ENCODE results near the gene SGCB.

SGCB gene

DNA sequence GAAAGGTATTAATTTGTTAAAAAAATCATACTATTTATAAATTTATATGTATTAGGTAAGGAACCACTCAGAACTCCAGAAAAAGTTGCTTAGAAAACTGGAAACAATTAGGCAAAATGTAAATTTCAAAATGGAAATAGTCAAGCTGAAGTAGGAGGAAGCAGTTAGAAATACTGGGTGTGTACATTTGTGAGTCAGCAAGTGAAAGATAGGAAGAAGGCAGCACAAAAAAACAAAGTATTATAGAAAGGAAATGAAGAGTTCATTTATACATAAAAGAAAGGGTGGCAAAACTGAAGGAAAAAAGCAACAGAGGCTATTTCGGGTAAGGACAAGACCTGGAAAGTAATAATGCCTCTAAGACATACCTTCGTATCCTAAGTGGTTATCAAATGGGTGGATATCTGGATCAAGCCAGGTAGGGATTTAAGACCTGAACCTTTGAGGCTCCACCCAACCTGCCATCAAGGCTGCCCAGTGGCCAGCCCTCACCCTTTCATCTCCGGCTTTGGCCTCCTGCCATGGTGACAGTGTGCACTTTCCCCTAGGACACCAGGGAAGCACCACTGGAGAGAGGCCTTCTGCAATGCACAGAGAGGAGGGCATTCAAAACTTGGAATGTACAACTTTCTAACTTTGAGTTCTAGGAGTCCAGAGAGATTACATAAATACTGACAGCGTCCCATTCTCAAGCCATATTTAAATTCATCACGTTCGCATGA, 18.0 kb downstream of the SGCB start, which contains the start of gene LRRC66:
TSS of gene LRRC66 (minus strand) at position 428 of the 722 bp plus-strand sequence. CDS start 2,750 bp downstream, outside the sequence.
- DNase-seq (ENCODE audit: extremely low read depth, low read depth) = no peak
- TF ChIP-seq, protein P1, sequence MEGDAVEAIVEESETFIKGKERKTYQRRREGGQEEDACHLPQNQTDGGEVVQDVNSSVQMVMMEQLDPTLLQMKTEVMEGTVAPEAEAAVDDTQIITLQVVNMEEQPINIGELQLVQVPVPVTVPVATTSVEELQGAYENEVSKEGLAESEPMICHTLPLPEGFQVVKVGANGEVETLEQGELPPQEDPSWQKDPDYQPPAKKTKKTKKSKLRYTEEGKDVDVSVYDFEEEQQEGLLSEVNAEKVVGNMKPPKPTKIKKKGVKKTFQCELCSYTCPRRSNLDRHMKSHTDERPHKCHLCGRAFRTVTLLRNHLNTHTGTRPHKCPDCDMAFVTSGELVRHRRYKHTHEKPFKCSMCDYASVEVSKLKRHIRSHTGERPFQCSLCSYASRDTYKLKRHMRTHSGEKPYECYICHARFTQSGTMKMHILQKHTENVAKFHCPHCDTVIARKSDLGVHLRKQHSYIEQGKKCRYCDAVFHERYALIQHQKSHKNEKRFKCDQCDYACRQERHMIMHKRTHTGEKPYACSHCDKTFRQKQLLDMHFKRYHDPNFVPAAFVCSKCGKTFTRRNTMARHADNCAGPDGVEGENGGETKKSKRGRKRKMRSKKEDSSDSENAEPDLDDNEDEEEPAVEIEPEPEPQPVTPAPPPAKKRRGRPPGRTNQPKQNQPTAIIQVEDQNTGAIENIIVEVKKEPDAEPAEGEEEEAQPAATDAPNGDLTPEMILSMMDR (IDR thresholded peaks at IDR 0.05; ENCODE audit: low read depth, low read length, missing control alignments) = no peak
- no peak within 1 kb of the TSS for H3K4me3 ChIP-seq (replicated peaks; ENCODE audit: low read depth, low read length)

- H3K4me3 ChIP-seq (replicated peaks; ENCODE audit: low read depth, low read length) = no peak overlapping the region
- DNase-seq (ENCODE audit: extremely low read depth, low read depth) = no peak
- TF ChIP-seq, protein P1 (IDR thresholded peaks at IDR 0.05; ENCODE audit: low read depth, low read length, missing control alignments) = no peak
These were observed 20.3 kb downstream of the SGCB start for GRCh38 chr4:52017814-52018213.

DNA sequence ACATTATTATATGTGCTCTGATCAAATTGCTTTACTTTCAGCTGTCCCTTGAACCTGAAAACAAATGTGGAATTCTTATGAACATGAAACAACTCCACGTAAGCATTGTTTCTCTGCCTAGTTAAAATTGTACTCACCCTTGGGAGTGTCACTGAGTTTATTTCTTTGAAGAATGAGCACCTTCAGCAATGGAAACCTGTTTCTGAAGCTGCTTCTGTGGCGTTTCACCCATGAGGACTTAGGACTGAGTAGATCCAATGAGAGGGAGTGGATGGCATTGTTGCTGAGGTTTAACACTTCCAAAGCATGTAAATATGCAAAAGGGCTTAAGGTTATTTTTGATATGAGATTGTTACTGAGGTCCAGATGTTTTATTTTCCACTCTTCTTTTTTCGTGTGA, 21.1 kb downstream of the SGCB start:
- DNase-seq (ENCODE audit: extremely low read depth, low read depth) = no peak
- TF ChIP-seq, protein P1 (IDR thresholded peaks at IDR 0.05; ENCODE audit: low read depth, low read length, missing control alignments) = no peak
- no peak overlapping the region for H3K4me3 ChIP-seq (replicated peaks; ENCODE audit: low read depth, low read length)

DNA sequence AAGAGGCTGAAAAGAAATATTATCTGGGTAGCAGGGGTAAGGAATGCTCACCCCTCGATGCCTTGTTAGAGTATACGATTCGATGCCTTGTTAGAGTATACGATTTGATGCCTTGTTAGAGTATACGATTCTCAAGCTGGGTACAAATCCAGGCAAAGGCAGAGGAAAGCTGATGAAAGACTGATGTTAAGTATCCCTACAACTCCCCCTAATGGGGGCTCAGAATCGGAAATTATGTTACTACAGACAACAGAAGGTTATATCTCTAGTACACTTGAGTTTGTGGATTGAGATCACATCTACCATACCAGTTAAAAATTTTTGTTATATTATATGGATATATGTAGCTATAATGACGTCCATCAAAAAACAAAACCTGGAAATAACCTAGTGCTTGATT, 22.7 kb downstream of the SGCB start:
- TF ChIP-seq, protein P1 (IDR thresholded peaks at IDR 0.05; ENCODE audit: low read depth, low read length, missing control alignments) = peak; percentile 10
- peak; percentile 16 for DNase-seq (ENCODE audit: extremely low read depth, low read depth)
- no peak overlapping the region for H3K4me3 ChIP-seq (replicated peaks; ENCODE audit: low read depth, low read length)

GRCh38 chr4:52014903-52015302, 23.2 kb downstream of the SGCB start:
- no peak for DNase-seq (ENCODE audit: extremely low read depth, low read depth)
- TF ChIP-seq, protein P1 (IDR thresholded peaks at IDR 0.05; ENCODE audit: low read depth, low read length, missing control alignments) = no peak
- H3K4me3 ChIP-seq (replicated peaks; ENCODE audit: low read depth, low read length) = no peak overlapping the region

DNA sequence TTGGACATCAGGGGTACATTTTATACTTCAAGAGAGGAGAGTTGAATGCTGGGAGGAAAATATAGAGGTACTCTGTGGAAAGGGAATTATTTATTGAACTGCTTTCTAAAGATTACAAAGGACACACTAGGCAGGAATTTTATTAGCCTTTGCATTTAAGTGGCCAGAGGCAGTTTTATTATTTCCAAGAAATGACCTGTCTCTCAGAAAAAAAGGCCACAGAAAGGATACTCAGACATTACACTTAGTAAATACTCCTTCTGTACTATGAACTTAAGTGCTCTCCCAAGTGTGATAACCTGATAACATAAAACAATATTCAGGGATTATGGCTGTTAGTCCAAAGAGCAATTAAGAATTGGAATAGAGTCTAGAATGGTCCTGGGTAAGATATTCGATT, 25.4 kb downstream of the SGCB start:
- no peak for DNase-seq (ENCODE audit: extremely low read depth, low read depth)
- TF ChIP-seq, protein P1 (IDR thresholded peaks at IDR 0.05; ENCODE audit: low read depth, low read length, missing control alignments) = no peak
- no peak overlapping the region for H3K4me3 ChIP-seq (replicated peaks; ENCODE audit: low read depth, low read length)
